GM21529 (cell line): ENCODE data around the gene SETD5.
"Not testable (repeated sequence)": the region's sequence is repeated elsewhere in the genome, so short reads cannot be mapped to it uniquely, and the experiment has no call there.

Experiments
- ATAC-seq: cut with Tn5 transposase; IDR thresholded peaks from one replicate; pipeline ENCODE4 v1.9.1; 2021; ENCODE audit not compliant: unreplicated experiment

SETD5 gene

GRCh38 chr3:9455596-9456131, 58.2 kb downstream of the SETD5 start:
- no peak for ATAC-seq

GRCh38 chr3:9467451-9467850, 70.0 kb downstream of the SETD5 start:
- no peak for ATAC-seq

DNA sequence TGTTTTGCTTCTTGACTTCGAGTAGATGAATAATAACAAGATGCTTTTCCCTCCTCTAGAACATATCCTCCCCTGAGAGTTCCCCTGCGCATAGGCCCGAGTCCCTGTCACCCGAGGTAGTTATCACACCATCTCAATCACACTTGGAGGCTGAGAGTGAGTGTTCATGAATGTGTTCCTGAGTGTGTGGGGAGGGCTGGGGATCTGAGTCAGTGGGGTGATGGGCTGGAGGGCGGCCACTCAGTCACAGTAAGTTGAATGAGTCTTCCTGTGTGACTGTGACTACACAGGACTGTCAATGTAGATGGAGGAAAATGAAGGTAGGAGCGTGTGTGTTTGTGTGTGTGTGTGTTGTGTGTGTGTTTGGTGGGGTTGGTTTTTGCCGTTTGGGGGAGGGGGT, 71.0 kb downstream of the SETD5 start:
- ATAC-seq: no peak

DNA sequence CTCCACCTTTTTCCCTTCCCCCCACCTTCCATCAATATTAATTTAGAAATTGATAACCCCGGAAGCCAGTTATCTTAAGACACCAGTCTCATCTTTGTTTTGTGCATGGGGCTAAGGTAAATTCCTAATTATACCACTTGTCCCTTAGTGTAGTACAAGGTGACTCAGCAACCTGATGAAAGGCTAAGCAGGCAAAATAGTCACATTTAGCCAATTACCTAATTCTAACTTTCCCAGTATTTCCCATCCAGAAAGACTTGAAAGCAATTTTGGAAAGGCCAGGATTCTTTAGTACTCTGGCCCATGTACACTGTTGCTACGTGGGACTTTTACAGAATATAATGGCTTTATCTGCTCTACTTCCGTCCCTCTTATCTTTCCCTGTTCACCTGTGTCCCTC, 72.6 kb downstream of the SETD5 start:
- ATAC-seq: no peak

- no peak for ATAC-seq
Observed at GRCh38 chr3:9473496-9474065, 76.2 kb downstream of the SETD5 start.

DNA sequence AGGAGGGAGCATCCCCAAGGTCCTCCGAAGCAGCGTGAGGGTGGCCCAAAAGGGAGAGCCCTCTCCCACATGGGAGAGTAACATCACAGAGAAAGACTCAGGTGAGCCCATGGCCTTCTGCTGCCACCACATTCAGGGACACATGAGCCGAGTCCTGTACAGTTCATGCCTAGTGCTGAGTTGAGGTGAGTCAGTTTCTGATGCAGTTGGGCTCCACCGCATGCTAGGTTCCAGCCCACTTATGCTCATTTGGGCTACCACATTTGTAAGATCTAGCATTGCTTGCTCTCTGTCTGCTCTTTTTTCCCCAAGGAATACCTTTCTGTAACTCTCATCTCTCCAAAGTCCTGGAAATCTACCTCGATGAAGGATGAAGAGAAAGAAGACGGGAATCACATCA, 77.1 kb downstream of the SETD5 start:
- ATAC-seq: no peak

DNA sequence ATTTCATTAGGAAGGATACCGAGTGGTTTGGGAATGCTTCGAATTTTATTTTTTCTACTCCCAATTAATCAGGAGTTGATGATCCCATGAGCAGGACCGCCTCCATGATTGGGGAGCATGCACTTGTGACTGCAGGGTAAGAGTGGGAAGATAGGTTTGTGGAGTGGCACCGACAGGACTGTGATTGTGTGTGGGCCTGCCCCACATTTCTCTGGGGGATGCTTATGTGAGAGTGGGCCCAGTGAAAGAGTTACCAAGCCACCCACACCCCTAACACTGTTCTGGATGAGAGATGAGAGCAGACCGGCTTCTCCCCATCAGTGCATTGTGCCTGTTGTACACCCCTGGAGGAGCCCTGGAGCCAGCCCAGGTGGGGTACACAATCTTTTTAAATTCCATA, 79.5 kb downstream of the SETD5 start:
- no peak for ATAC-seq

- no peak for ATAC-seq
Observed at GRCh38 chr3:9480265-9480664, 82.8 kb downstream of the SETD5 start.

DNA sequence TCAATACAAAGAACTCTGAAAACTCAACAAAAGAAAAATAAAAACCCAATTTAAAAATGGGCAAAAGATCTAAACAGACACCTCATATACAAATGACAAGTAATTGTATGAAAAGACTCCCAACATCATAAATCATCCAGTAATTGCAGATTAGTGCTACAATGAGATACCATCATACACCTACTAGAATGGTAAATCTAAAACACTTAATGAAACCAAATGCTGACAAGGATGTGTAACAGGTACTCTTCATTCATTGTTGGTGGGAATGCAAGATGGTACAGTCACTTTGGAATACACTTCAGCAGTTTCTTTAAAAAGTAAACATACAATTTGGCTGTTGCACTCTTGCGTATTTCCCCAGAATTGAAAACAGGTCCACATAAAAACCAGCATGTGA, 87.8 kb downstream of the SETD5 start:
- no peak for ATAC-seq

GRCh38 chr3:9491506-9491905, 94.1 kb downstream of the SETD5 start:
- ATAC-seq: no peak

DNA sequence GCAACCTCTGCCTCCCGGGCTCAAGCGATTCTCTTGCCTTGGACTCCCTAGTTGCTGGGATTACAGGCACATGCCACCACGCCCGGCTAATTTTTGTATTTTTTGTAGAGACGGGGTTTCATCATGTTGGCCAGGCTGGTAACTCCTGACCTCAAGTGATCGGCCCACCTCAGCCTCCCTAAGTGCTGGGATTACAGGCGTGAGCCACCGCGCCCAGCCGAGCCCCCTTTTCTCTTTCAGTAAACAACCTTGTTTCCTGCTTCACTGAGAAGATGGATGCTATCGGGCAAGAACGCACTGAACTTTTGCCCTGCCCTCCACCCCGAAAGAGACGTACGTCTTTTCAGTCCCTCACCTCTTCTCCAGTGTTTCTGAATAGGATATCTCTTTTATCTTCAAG, 96.6 kb downstream of the SETD5 start:
- not testable (repeated sequence) for ATAC-seq

- no peak for ATAC-seq
Observed at GRCh38 chr3:9496893-9497292, 99.5 kb downstream of the SETD5 start.

DNA sequence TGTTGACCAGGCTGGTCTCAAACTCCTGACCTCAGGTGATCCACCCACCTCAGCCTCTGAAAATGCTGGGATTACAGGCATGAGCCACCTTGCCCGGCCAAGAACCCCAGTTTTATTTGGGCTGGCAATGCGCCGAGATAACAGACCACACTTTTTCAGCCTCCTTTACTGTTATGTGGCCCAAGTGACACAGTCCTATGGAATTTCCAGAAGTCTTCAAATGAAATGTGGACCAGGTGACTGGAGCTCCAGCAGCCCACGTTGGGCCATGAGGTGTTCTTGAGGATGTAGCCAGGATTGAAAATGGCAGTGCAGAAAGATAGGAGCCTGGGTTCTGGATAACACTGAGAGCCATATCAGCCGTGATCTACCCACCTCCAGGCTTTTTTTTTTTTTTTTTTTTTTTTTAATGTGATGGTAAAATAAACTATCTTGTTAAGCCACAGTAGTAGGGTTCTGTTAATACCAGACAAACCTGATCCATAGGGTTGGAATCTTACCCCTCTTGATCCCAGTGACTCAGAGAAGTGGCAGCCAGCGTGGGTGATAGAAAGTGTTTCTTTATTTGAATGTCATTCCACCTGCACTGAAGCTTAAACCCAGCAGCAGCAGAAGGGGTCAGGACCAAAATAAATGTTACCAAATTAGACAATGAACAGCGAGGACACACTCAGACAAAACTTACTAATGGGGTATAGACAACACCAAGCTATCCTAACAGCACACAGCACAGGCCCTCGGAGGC, 100.6 kb downstream of the SETD5 start:
- no peak for ATAC-seq

- no peak for ATAC-seq
Observed at GRCh38 chr3:9498781-9499180, 101.4 kb downstream of the SETD5 start.

- no peak for ATAC-seq
Observed at GRCh38 chr3:9499455-9500107, 102.2 kb downstream of the SETD5 start.

DNA sequence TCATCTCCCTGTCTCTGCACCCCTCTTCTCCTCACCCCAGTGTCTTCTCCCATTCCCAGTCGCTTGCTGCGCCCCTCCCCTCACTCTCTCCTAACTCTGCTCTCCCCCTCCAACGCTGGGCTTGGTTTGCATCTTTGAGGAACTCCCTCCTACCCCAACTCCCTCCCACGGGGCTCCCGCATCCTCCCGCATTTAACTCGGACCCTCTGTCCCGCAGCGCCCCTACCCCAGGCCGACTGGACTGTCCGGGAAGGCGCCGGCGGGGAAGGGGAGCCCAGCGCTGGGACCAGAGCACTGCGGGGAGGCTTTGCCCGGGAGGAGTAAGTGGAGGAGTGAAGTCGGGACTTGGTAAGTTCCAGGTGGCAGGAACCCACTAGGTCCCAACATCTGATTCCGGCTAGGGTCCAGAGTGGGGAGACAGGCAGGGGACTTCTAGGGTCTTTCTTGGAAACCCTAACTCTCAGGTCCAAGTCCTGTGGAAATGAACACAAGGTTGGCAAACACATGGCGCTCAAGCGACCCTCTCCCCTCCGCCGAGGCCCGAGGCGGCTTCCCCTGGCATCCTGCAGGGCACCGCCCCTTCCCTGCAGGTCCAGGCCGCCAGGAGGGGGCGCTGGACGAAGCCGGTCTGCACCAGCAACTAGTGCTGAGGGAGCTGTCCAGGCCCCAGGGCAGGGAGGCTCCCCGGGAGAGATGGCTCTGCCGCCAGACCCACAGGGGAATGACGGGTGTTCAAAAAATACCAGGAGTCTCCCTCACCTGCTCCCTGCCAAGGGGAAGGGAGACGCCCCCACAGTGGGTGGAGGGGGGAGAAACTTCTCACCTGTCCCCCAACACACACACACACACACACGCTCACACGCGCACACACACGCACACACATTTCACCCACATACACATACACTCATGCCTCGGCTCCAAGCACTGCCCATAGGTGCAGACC, 103.0 kb downstream of the SETD5 start:
- peak; percentile 60 for ATAC-seq

DNA sequence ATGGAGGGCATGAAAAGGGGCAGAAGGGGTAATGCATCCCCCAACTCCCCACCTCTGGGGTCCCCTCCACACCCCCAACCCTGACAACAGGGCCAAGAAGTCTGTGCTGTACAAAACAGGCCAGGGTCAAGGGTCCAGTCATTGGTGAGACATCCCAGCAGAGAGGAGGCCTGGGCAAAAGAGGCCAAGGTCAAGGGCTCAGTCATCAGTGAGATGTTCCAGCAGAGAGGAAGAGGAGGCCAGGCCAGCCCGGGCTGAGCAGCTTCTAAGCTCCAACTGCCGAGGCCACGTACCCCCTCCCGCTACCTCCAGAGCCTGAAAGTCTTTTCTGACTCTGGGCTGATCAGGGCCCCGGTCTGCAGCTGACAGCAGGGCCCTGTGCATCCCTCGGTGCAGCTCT, 103.8 kb downstream of the SETD5 start:
- no peak for ATAC-seq

- ATAC-seq: no peak
Observed at GRCh38 chr3:9503283-9503682, 105.9 kb downstream of the SETD5 start.

GRCh38 chr3:9507586-9508578, 110.5 kb downstream of the SETD5 start:
- no peak for ATAC-seq

DNA sequence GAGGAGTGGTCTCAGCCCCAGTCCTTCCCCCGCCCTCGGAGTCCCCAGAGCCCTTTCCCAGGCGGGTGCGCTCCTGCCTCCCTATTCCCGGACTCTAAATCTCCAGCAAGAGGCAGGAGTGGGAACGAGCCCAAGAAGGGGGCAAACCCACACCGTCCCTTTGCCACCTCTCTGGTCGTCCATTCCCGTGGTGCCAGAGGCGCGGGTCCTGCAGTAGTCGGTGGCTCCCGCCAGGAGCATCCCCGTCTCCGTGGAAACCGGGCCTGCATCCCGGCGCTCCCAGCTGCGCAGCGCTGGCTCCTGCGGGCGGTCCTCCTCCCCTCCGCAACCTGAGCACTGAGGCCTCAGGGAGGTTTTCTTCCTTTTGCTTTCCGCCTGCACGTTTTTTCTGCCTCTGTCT, 111.4 kb downstream of the SETD5 start:
- ATAC-seq: no peak
